Measurements from ENCODE around the gene STX1A. TPM values are rescaled to one million over a fixed set of nuclear protein-coding genes. Genes with fewer than 3 reads are reported as not detected.

The STX1A gene
- total RNA-seq, 2 donors from 2014 or later = 7.0 to 7.2 TPM

DNA sequence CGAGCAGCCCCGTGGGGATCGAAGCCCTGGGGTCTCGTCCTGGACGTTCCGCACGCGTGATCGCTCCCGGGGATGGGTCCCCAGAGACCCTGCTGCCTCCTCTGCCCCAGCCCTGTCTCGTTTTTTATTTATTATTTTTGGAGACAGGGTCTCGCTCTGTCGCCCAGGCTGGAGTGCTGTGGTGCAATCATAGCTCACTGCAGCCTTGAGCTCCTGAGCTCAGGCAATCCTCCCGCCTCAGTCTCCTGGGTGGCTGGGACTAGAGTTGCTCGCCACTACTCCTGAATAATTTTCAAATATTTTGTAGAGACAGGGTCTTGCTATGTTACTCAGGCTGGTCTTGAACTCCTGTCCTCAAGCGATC, 319 bp upstream of the STX1A start:
- intact Hi-C loops (cut with DNase I) = no loop called here
- Histone ChIP-seq H3K36me3 (no peaks in the 10 kb centered on the region), H3K9me3 (no peaks in the 10 kb centered on the region), H3K27me3 (no peaks in the 10 kb centered on the region), H3K27ac (no peak overlapping the region), H3K4me3 (peak overlapping the region; percentile 16), H3K9ac (ENCODE audit: low read depth in 2 of 2, low read length in 2 of 2) (no peak overlapping the region), H3K4me1 (peaks cover 16% of the 10 kb centered on the region)
- TF ChIP-seq, protein P1, sequence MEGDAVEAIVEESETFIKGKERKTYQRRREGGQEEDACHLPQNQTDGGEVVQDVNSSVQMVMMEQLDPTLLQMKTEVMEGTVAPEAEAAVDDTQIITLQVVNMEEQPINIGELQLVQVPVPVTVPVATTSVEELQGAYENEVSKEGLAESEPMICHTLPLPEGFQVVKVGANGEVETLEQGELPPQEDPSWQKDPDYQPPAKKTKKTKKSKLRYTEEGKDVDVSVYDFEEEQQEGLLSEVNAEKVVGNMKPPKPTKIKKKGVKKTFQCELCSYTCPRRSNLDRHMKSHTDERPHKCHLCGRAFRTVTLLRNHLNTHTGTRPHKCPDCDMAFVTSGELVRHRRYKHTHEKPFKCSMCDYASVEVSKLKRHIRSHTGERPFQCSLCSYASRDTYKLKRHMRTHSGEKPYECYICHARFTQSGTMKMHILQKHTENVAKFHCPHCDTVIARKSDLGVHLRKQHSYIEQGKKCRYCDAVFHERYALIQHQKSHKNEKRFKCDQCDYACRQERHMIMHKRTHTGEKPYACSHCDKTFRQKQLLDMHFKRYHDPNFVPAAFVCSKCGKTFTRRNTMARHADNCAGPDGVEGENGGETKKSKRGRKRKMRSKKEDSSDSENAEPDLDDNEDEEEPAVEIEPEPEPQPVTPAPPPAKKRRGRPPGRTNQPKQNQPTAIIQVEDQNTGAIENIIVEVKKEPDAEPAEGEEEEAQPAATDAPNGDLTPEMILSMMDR (IDR thresholded peaks at IDR 0.05) = no peak
- DNase-seq = no peak

DNA sequence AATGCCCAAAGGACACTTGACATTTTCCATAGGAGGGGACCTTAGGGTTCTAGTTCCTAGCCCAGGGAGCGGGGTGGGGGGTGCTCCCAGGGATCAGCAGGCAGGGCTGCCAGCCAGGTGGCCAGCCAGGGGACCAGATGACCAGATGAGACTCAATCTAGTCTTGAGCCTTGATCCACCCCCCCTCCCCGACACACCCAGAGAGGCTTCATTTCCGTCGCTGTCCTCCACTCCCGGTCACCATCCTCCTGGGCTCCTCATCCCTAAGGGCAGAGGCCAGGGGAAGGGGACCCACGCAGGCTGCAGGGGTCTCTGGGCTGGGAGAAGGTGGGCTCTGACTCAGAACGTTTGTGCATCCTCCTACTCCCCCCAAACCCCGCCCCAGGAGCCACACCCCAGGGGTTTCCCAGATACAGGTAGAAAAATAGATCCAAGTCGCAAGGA, 1.0 kb downstream of the STX1A start:
- TF ChIP-seq, protein P1 (IDR thresholded peaks at IDR 0.05) = no peak
- intact Hi-C loops (cut with DNase I) = no loop called here
- Histone ChIP-seq H3K9ac (ENCODE audit: low read depth in 2 of 2, low read length in 2 of 2) (peak overlapping the region; percentile 61 to 84), H3K4me1 (peaks cover 16% of the 10 kb centered on the region), H3K27ac (no peak overlapping the region), H3K9me3 (no peaks in the 10 kb centered on the region), H3K36me3 (no peaks in the 10 kb centered on the region), H3K4me3 (peak overlapping the region; percentile 85), H3K27me3 (no peaks in the 10 kb centered on the region)
- DNase-seq = no peak

DNA sequence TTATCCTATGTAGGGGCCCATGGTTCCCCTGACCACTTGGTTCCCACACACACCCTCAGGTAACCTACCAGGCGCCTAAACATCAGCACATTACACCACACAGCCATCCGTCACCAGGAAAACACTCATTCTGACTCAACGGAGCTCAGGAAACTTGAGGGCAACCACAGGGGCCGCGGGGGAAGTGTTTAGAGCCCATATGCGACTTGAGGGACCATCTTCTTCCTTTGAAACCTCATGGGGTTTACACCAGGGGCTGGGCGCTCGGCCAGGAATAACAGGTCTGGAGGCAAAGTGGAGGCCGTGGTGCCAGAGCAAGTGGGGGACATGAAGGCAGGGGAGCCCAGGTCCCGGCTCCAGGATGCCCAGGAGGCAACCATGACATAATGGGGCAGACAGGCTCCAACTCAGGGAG, 1.5 kb downstream of the STX1A start:
- H3K9me3 ChIP-seq = no peaks in the 10 kb centered on the region
- peaks cover 16% of the 10 kb centered on the region for H3K4me1 ChIP-seq
- TF ChIP-seq, protein P1 (IDR thresholded peaks at IDR 0.05) = no peak
- no peak overlapping the region for H3K9ac ChIP-seq (ENCODE audit: low read depth in 2 of 2, low read length in 2 of 2)
- no peak for DNase-seq
- intact Hi-C loops (cut with DNase I) = no loop called here
- no peak overlapping the region for H3K27ac ChIP-seq
- no peak overlapping the region for H3K4me3 ChIP-seq
- no peaks in the 10 kb centered on the region for H3K27me3 ChIP-seq
- no peaks in the 10 kb centered on the region for H3K36me3 ChIP-seq

DNA sequence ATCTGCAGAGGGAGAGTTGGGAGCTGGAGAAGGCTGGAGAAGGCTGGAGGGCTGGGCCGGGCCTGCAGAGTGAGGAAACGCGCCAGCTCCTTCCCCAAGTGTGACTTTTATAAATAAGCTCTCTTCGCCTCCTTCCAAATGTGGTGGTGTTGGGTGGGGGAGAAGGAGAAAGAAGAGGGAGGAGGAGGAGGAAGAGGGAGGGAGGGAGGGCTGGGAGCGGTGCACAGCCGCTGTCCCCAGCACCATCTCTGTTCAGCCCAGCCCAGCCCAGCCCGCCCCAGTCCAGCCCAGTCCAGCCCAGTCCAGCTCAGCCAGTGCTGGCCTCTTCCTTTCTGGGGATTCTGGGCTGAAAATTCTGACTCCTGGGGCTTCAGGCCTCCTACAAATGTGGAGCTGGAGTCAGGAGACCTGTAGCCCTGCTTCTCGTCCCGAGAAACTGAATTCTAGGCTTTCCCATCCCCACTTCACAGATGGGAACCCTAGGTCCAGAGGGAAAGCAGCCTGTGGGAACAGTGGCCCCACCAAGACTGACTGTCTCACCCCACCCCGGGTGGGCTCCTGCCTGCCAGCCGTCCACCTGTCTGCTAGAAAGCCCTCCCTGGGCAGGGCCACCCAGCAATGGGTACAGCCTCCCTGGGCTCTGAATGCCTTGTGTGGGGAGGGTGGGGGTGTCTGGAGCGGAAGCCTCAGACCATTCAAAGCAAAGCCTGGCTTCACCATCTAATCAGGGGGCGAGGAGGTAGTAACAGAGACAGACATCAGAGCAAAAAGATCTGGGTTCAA, 2.3 kb downstream of the STX1A start:
- intact Hi-C loops (cut with DNase I) = no loop called here
- H3K27ac ChIP-seq = no peak overlapping the region
- no peak overlapping the region for H3K9ac ChIP-seq (ENCODE audit: low read depth in 2 of 2, low read length in 2 of 2)
- H3K4me1 ChIP-seq = peaks cover 16% of the 10 kb centered on the region
- H3K27me3 ChIP-seq = no peaks in the 10 kb centered on the region
- H3K4me3 ChIP-seq = no peak overlapping the region
- TF ChIP-seq, protein P1 (IDR thresholded peaks at IDR 0.05) = no peak
- no peaks in the 10 kb centered on the region for H3K36me3 ChIP-seq
- DNase-seq = no peak
- no peaks in the 10 kb centered on the region for H3K9me3 ChIP-seq

DNA sequence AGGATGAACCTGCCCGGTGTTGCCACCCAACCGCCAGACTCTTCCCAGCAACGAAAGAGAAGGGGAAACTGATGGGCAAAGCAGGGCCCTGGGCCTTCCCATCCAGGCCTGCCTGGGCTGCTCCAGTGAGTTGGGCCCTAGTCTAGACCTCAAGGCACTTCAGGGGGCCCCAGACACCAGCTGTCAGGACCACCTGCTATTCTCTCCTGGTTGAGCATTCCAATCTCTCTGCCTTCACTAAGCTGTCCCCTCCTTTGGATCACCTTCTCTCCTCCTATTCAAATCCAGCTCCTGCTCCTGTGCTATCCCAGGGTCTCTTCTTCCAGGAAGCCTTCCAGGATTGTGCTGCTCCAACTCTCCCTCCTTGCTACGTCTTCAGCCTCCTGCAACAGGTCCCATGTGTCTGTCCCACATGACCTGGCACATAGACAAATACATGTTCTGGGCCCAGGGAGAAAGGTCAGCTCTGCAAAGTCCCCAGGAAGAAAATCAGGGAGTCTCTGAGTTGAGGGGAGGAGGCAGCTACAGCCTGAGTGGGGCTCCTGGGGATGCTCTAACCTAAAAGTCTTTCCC, 3.1 kb downstream of the STX1A start:
- intact Hi-C loops (cut with DNase I) = no loop called here
- H3K27me3 ChIP-seq = no peaks in the 10 kb centered on the region
- DNase-seq = no peak
- peaks cover 16% of the 10 kb centered on the region for H3K4me1 ChIP-seq
- no peak overlapping the region for H3K9ac ChIP-seq (ENCODE audit: low read depth in 2 of 2, low read length in 2 of 2)
- TF ChIP-seq, protein P1 (IDR thresholded peaks at IDR 0.05) = no peak
- no peak overlapping the region for H3K4me3 ChIP-seq
- no peak overlapping the region for H3K27ac ChIP-seq
- H3K9me3 ChIP-seq = no peaks in the 10 kb centered on the region
- no peaks in the 10 kb centered on the region for H3K36me3 ChIP-seq

Data from colonic mucosa (tissue), 4 donors.